Chondrocyte (in vitro differentiated cells): ENCODE results near the gene DSCAML1. TPM values are rescaled to one million over a fixed set of nuclear protein-coding genes. Genes with fewer than 3 reads are reported as not detected.

Experiments used
- DNase-seq: peaks from one replicate; pipeline ENCODE4 v3.0.0; 2021; ENCODE audit warnings: mixed read lengths, low spot score
- H3K27ac Mint-ChIP-seq: one replicate; pipeline ENCODE4 v1.8.0; 2021; ENCODE audit warnings: mild to moderate bottlenecking, moderate library complexity, mixed read lengths; ENCODE audit not compliant: unreplicated experiment
- H3K27me3 Mint-ChIP-seq: 2 replicates; pipeline ENCODE4 v1.8.0; 2021; ENCODE audit warnings: low read depth, mixed read lengths
- H3K36me3 Mint-ChIP-seq: 2 replicates; pipeline ENCODE4 v1.8.0; 2021; ENCODE audit warnings: low read depth, mixed read lengths
- H3K4me1 Mint-ChIP-seq: 2 replicates; pipeline ENCODE4 v1.8.0; 2021; ENCODE audit warnings: low read depth, mild to moderate bottlenecking, mixed read lengths
- H3K4me3 Mint-ChIP-seq: one replicate; pipeline ENCODE4 v1.8.0; 2021; ENCODE audit warnings: mild to moderate bottlenecking, moderate library complexity, mixed read lengths; ENCODE audit not compliant: unreplicated experiment
- H3K9me3 Mint-ChIP-seq: 2 replicates; pipeline ENCODE4 v1.8.0; 2021; ENCODE audit warnings: low read depth, mixed read lengths
- CTCF ChIP-seq: fragments of 200-600 bp; sonication (generic); IDR thresholded peaks from 2 replicates; pipeline ENCODE4 v1.5.0; 2021; ENCODE audit warnings: antibody characterized with exemption, mild to moderate bottlenecking, moderate library complexity
- total RNA-seq: library from RNA; stranded (reverse); gene quantifications from 3 replicates; pipeline ENCODE4 v1.2.1, GENCODE V29; 2021

The DSCAML1 gene
- total RNA-seq, 1 donor from 2014 or later, result not detected

GRCh38 chr11:117444256-117444655 is 352.8 kb downstream of the DSCAML1 start:
- no peak for DNase-seq
- TF ChIP-seq CTCF, result no peak
- peaks cover 65% of the 10 kb centered on the region for H3K27me3 Mint-ChIP-seq
- H3K4me1 Mint-ChIP-seq, result no peaks in the 10 kb centered on the region
- no peak overlapping the region for H3K27ac Mint-ChIP-seq
- H3K4me3 Mint-ChIP-seq, result no peak overlapping the region
- H3K36me3 Mint-ChIP-seq, result no peaks in the 10 kb centered on the region
- H3K9me3 Mint-ChIP-seq, result no peaks in the 10 kb centered on the region

- peaks cover 64% of the 10 kb centered on the region for H3K27me3 Mint-ChIP-seq
- no peak for DNase-seq
- TF ChIP-seq CTCF, result peak; percentile 76
Measured at GRCh38 chr11:117443266-117444186, 353.5 kb downstream of the DSCAML1 start.

GRCh38 chr11:117442869-117443239 is 354.2 kb downstream of the DSCAML1 start:
- Mint-ChIP-seq H3K4me3 (no peak overlapping the region), H3K36me3 (no peaks in the 10 kb centered on the region), H3K27me3 (peaks cover 57% of the 10 kb centered on the region), H3K9me3 (no peaks in the 10 kb centered on the region), H3K27ac (no peak overlapping the region), H3K4me1 (no peaks in the 10 kb centered on the region)
- DNase-seq, result peak; percentile 71
- TF ChIP-seq CTCF, result no peak

More at GRCh38 chr11:117443266-117444186, 353.5 kb downstream of the DSCAML1 start:
- Mint-ChIP-seq H3K4me3 (no peak overlapping the region), H3K27ac (no peak overlapping the region), H3K9me3 (no peaks in the 10 kb centered on the region), H3K36me3 (no peaks in the 10 kb centered on the region), H3K4me1 (no peaks in the 10 kb centered on the region)

GRCh38 chr11:117442049-117442868 is 354.8 kb downstream of the DSCAML1 start:
- H3K27me3 Mint-ChIP-seq, result peaks cover 54% of the 10 kb centered on the region
- no peak for TF ChIP-seq CTCF
- DNase-seq, result peak; percentile 7
- no peaks in the 10 kb centered on the region for H3K4me1 Mint-ChIP-seq
- no peaks in the 10 kb centered on the region for H3K9me3 Mint-ChIP-seq
- no peak overlapping the region for H3K27ac Mint-ChIP-seq
- no peak overlapping the region for H3K4me3 Mint-ChIP-seq
- no peaks in the 10 kb centered on the region for H3K36me3 Mint-ChIP-seq
